Measurements from ENCODE around the gene ACTR10. TPM values are rescaled to one million over a fixed set of nuclear protein-coding genes. Genes with fewer than 3 reads are reported as not detected.

The ACTR10 gene
- total RNA-seq, 4 donors from 2014 or later, result 57.4 to 203 (median 78.8) TPM

DNA sequence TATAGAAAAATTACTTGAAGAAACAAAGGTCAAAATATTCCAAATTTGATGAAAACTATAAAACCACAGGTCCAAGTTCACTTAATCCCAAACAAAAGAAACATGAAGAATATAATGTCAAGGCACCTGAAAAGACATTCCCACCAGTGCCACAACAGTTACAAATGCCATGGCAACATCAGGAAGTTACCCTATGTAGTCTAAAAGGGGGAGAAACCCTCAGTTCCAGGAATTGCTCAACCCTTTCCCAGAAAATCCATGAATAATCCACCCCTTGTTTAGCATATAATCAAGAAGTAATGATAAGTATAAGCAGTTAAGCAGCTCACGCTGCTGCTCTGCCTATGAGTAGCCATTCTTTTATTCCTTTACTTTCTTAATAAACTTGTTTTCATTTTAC, 3.8 kb upstream of the ACTR10 start:
- Histone ChIP-seq H3K27me3 (no peaks in the 10 kb centered on the region), H3K36me3 (no peaks in the 10 kb centered on the region), H3K9me3 (no peaks in the 10 kb centered on the region), H3K27ac (no peak overlapping the region), H3K4me1 (no peaks in the 10 kb centered on the region), H3K4me3 (no peak overlapping the region)
- TF ChIP-seq POLR2A (IDR thresholded peaks at IDR 0.05), result no peak
- TF ChIP-seq CTCF (IDR thresholded peaks at IDR 0.05), result no peak
- intact Hi-C loops (cut with DNase I; ENCODE audit: low total_unique reads), result no loop called here
- no peak for DNase-seq

- H3K27ac ChIP-seq, result no peak overlapping the region
- no peak overlapping the region for H3K4me3 ChIP-seq
- no peaks in the 10 kb centered on the region for H3K36me3 ChIP-seq
- intact Hi-C loops (cut with DNase I; ENCODE audit: low total_unique reads), result no loop called here
- H3K4me1 ChIP-seq, result no peaks in the 10 kb centered on the region
- no peaks in the 10 kb centered on the region for H3K27me3 ChIP-seq
- H3K9me3 ChIP-seq, result no peaks in the 10 kb centered on the region
- TF ChIP-seq CTCF (IDR thresholded peaks at IDR 0.05), result no peak
- no peak for TF ChIP-seq POLR2A (IDR thresholded peaks at IDR 0.05)
- DNase-seq, result no peak
Observed at GRCh38 chr14:58198086-58198485, 1.9 kb upstream of the ACTR10 start.

DNA sequence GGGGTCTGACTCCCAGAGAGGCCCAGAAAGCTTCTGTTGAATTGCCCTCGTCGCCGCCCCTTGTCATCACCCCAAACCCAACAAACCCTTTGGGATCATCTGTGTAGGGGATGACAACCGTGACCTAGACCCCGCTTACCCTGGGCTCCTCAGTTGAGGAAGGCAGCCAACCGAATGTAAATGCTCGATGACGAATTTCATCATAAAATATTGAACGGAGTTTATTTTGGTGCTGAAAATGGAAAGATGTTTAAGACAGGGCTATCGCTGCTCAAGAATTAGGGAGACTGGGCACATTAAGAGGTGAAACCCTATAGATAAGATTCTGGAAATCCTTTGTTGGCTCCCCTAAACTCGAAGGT, 512 bp downstream of the ACTR10 start:
- Histone ChIP-seq H3K27me3 (no peaks in the 10 kb centered on the region), H3K4me1 (no peaks in the 10 kb centered on the region), H3K36me3 (no peaks in the 10 kb centered on the region), H3K27ac (peak overlapping the region; percentile 94 to 95), H3K4me3 (peak overlapping the region; percentile 78 to 91), H3K9me3 (no peaks in the 10 kb centered on the region)
- intact Hi-C loops (cut with DNase I; ENCODE audit: low total_unique reads), result no loop called here
- DNase-seq, result no peak
- no peak for TF ChIP-seq POLR2A (IDR thresholded peaks at IDR 0.05)

GRCh38 chr14:58200846-58201245, 897 bp downstream of the ACTR10 start:
- H3K4me1 ChIP-seq, result no peaks in the 10 kb centered on the region
- H3K36me3 ChIP-seq, result no peaks in the 10 kb centered on the region
- H3K9me3 ChIP-seq, result no peaks in the 10 kb centered on the region
- no peak for DNase-seq
- H3K27ac ChIP-seq, result peak overlapping the region; percentile 94 to 95
- H3K4me3 ChIP-seq, result peak overlapping the region; percentile 78 to 91
- intact Hi-C loops (cut with DNase I; ENCODE audit: low total_unique reads), result no loop called here
- no peaks in the 10 kb centered on the region for H3K27me3 ChIP-seq
- no peak for TF ChIP-seq POLR2A (IDR thresholded peaks at IDR 0.05)
- TF ChIP-seq CTCF (IDR thresholded peaks at IDR 0.05), result no peak

- Histone ChIP-seq H3K4me3 (no peak overlapping the region), H3K9me3 (no peaks in the 10 kb centered on the region), H3K27me3 (no peaks in the 10 kb centered on the region), H3K4me1 (no peaks in the 10 kb centered on the region), H3K36me3 (no peaks in the 10 kb centered on the region), H3K27ac (no peak overlapping the region)
- TF ChIP-seq CTCF (IDR thresholded peaks at IDR 0.05) (no peak), POLR2A (IDR thresholded peaks at IDR 0.05) (no peak)
- intact Hi-C loops (cut with DNase I; ENCODE audit: low total_unique reads), result no loop called here
- no peak for DNase-seq
Observed at GRCh38 chr14:58213176-58213575, 13.2 kb downstream of the ACTR10 start.
